ENCODE data around the gene LPCAT1. TPM values are rescaled to one million over a fixed set of nuclear protein-coding genes. Genes with fewer than 3 reads are reported as not detected.

LPCAT1 gene
- total and polyA plus RNA-seq, 8 donors: 5.2 to 229 (median 14.4) TPM

GRCh38 chr5:1510151-1510561 is 13.6 kb downstream of the LPCAT1 start:
- peaks cover 0 to 61% (median 55%) of the 10 kb centered on the region in 4 donors for H3K36me3 ChIP-seq
- no peak overlapping the region for H3K4me3 ChIP-seq
- no peak overlapping the region for H3K27ac ChIP-seq
- H3K9me3 ChIP-seq: no peaks in the 10 kb centered on the region
- peaks cover 0 to 13% (median 9%) of the 10 kb centered on the region in 4 donors for H3K4me1 ChIP-seq
- no peak for TF ChIP-seq POLR2AphosphoS5 (IDR thresholded peaks at IDR 0.05)
- TF ChIP-seq POLR2A (IDR thresholded peaks at IDR 0.05): no peak
- TF ChIP-seq EP300 (IDR thresholded peaks at IDR 0.05): no peak
- no peak for TF ChIP-seq CTCF (IDR thresholded peaks at IDR 0.05)
- WGBS, 5 donors: 88 to 96% (median 94%) methylated on average over 18 of the region's 18 CpGs
- no peaks in the 10 kb centered on the region for H3K27me3 ChIP-seq
- DNase-seq: no peak
- intact Hi-C loops (cut with DNase I; ENCODE audit: low total_unique reads): no loop called here

- intact Hi-C loops (cut with DNase I; ENCODE audit: low total_unique reads): no loop called here
- Histone ChIP-seq H3K4me1 (peaks cover 0 to 16% (median 11%) of the 10 kb centered on the region in 4 donors), H3K9me3 (no peaks in the 10 kb centered on the region), H3K36me3 (peaks cover 0 to 58% (median 53%) of the 10 kb centered on the region in 4 donors), H3K27me3 (no peaks in the 10 kb centered on the region), H3K4me3 (no peak overlapping the region), H3K27ac (no peak overlapping the region)
- TF ChIP-seq EP300 (IDR thresholded peaks at IDR 0.05): no peak
- TF ChIP-seq POLR2AphosphoS5 (IDR thresholded peaks at IDR 0.05): no peak
- no peak for TF ChIP-seq CTCF (IDR thresholded peaks at IDR 0.05)
- DNase-seq: peak in 1 of 2 donors; percentile 22
- 89 to 94% (median 92%) methylated on average over 30 of the region's 30 CpGs for WGBS, 5 donors
Observed at GRCh38 chr5:1509346-1510085, 14.2 kb downstream of the LPCAT1 start.

GRCh38 chr5:1508659-1509290 is 15.0 kb downstream of the LPCAT1 start:
- Histone ChIP-seq H3K4me1 (peaks cover 0 to 23% (median 15%) of the 10 kb centered on the region in 4 donors), H3K27me3 (no peaks in the 10 kb centered on the region), H3K27ac (no peak overlapping the region), H3K4me3 (no peak overlapping the region), H3K9me3 (no peaks in the 10 kb centered on the region), H3K36me3 (peaks cover 0 to 52% (median 46%) of the 10 kb centered on the region in 4 donors)
- no peak for TF ChIP-seq CTCF (IDR thresholded peaks at IDR 0.05)
- TF ChIP-seq EP300 (IDR thresholded peaks at IDR 0.05): no peak
- TF ChIP-seq POLR2AphosphoS5 (IDR thresholded peaks at IDR 0.05): no peak
- no peak for TF ChIP-seq POLR2A (IDR thresholded peaks at IDR 0.05)
- WGBS, 5 donors: 93 to 96% (median 95%) methylated on average over 30 of the region's 30 CpGs
- intact Hi-C loops (cut with DNase I; ENCODE audit: low total_unique reads): no loop called here
- no peak for DNase-seq

GRCh38 chr5:1507961-1508658 is 15.7 kb downstream of the LPCAT1 start:
- DNase-seq: no peak
- Histone ChIP-seq H3K36me3 (peaks cover 0 to 47% (median 44%) of the 10 kb centered on the region in 4 donors), H3K4me3 (no peak overlapping the region), H3K27me3 (no peaks in the 10 kb centered on the region), H3K27ac (no peak overlapping the region), H3K9me3 (no peaks in the 10 kb centered on the region), H3K4me1 (peaks cover 0 to 30% (median 20%) of the 10 kb centered on the region in 4 donors)
- TF ChIP-seq POLR2AphosphoS5 (IDR thresholded peaks at IDR 0.05): no peak
- TF ChIP-seq CTCF (IDR thresholded peaks at IDR 0.05): no peak
- no peak for TF ChIP-seq EP300 (IDR thresholded peaks at IDR 0.05)
- TF ChIP-seq POLR2A (IDR thresholded peaks at IDR 0.05): no peak
- intact Hi-C loops (cut with DNase I; ENCODE audit: low total_unique reads): no loop called here
- WGBS, 5 donors: 93 to 96% (median 94%) methylated on average over 11 to 23 of the region's 23 CpGs

Data from stomach (tissue), 9 donors.